ENCODE results near the gene NXF1. TPM values are rescaled to one million over a fixed set of nuclear protein-coding genes. Genes with fewer than 3 reads are reported as not detected.

NXF1 gene
- total RNA-seq, 2 donors from 2014 or later, result 33.9 to 35.9 TPM

DNA sequence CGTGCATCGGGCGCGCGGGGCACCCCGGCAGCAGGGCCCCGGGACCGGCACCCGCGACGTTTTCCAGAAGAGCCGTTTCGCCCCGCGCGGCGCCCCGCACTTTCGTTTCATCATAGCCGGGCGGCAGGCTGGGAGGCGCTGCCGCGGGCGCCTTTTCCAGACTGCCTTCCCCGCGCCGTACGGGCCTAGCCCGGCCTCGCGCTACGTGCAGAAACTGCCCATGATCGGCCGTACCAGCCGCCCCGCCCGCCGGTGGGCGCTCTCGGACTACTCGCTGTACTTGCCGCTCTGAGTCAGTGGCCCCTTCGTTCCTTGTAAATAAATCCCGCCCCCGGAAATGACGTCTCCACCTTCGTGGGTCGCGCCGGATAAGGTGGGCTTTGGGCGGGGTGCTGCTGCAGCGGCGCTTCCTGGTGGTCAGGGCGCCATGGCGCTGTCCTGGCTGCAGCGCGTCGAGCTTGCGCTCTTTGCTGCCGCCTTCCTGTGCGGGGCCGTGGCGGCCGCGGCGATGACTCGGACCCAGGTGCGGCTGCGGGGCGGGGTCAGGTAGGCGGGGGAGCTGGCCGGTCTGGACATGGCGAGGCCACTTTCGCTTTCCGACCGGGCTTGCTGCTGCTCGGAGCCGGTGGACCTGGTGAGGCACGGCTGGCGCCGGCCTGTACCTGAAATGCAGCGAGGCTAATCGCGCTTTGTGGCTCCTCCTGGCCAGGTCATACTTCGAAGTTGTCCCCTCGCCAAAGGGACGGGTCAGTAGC, 18.1 kb downstream of the NXF1 start, which contains the start of gene TMEM179B:
TMEM179B (plus strand) TSS at position 398 of the 755 bp plus-strand sequence; CDS start at position 428, 30 bp downstream.
- Histone ChIP-seq H3K27ac (peak within 1 kb of the TSS; percentile 98 to 100), H3K9me3 (no peaks in the 10 kb centered on the region), H3K36me3 (peaks cover 18% of the 10 kb centered on the region), H3K4me3 (peak within 1 kb of the TSS; percentile 90 to 99), H3K4me1 (peaks cover 0 to 41% of the 10 kb centered on the region in 2 donors), H3K27me3 (no peaks in the 10 kb centered on the region)
- peak; percentile 99 for DNase-seq (ENCODE audit: low spot score)
- TF ChIP-seq, protein P1, sequence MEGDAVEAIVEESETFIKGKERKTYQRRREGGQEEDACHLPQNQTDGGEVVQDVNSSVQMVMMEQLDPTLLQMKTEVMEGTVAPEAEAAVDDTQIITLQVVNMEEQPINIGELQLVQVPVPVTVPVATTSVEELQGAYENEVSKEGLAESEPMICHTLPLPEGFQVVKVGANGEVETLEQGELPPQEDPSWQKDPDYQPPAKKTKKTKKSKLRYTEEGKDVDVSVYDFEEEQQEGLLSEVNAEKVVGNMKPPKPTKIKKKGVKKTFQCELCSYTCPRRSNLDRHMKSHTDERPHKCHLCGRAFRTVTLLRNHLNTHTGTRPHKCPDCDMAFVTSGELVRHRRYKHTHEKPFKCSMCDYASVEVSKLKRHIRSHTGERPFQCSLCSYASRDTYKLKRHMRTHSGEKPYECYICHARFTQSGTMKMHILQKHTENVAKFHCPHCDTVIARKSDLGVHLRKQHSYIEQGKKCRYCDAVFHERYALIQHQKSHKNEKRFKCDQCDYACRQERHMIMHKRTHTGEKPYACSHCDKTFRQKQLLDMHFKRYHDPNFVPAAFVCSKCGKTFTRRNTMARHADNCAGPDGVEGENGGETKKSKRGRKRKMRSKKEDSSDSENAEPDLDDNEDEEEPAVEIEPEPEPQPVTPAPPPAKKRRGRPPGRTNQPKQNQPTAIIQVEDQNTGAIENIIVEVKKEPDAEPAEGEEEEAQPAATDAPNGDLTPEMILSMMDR (IDR thresholded peaks at IDR 0.05), result peak in 1 of 2 donors; percentile 32

DNA sequence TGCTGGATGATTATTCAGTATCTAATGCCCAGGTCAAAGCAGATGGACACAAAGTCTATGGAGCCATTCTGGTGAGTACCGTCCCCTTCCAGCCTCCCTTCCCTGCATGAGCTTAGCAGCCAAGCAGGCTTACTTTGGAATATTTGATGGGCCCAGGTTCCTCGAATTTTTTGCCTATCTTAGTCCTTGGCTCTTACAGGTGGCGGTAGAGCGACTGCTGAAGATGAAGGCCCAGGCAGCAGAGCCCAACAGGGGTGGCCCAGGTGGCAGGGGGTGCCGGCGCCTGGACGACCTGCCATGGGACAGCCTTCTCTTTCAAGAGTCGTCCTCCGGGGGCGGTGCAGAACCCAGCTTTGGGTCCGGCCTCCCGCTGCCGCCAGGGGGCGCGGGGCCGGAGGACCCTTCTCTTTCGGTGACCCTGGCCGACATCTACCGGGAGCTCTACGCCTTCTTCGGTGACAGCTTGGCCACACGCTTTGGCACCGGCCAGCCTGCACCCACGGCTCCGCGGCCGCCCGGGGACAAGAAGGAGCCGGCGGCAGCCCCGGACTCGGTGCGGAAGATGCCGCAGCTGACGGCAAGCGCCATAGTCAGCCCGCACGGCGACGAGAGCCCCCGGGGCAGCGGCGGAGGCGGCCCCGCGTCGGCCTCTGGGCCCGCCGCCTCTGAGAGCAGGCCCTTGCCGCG, 18.8 kb downstream of the NXF1 start:
- Histone ChIP-seq H3K36me3 (peaks cover 19% of the 10 kb centered on the region), H3K27me3 (no peaks in the 10 kb centered on the region), H3K9me3 (no peaks in the 10 kb centered on the region), H3K4me1 (peaks cover 0 to 38% of the 10 kb centered on the region in 2 donors), H3K4me3 (peak overlapping the region; percentile 90 to 99), H3K27ac (peak overlapping the region; percentile 98 to 100)
- TF ChIP-seq, protein P1 (IDR thresholded peaks at IDR 0.05), result peak; percentile 89 to 94
- DNase-seq (ENCODE audit: low spot score), result peak; percentile 92

DNA sequence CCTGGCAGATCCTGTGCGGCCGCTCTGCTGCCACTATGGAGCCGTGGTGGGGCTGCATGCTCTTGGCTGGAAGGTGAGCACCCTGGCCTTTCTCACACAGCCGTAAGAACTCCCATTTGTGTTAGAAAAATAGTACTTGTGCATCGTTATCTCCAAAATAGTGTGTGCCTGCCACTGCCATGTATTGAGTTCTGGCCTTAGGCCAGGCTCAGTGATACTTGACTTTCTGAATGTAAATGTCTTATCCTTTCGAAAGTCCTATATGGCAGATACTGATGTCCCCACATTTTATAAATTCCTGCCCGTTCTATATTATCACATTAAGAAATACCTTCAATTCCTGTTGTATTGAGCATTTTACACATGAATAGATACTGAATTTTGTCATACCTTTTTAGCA, 22.5 kb downstream of the NXF1 start:
- Histone ChIP-seq H3K27ac (no peak overlapping the region), H3K27me3 (no peaks in the 10 kb centered on the region), H3K4me3 (no peak overlapping the region), H3K4me1 (peaks cover 0 to 10% of the 10 kb centered on the region in 2 donors), H3K36me3 (peaks cover 18% of the 10 kb centered on the region), H3K9me3 (no peaks in the 10 kb centered on the region)
- TF ChIP-seq, protein P1 (IDR thresholded peaks at IDR 0.05), result no peak
- DNase-seq (ENCODE audit: low spot score), result no peak

DNA sequence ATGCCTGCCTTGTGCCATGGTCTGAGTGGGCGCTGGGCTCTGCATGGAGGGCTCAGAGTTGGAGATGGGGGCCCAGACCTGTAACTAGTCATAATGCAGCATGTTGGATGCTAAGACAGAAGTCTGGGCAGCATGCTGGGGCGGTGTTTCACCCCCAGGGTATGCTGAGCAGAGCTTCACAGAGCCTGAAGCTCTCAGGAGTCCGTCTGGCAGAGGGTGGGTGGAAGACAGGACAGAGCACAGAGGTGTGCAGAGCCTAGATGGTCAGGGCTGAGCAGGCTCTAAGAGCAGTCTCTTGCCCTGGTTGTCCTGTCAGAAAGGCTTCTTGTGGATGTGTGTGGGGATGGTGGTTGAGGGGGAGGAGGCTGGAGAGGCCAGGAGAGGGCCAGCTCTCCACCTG, 26.8 kb downstream of the NXF1 start:
- no peak for DNase-seq (ENCODE audit: low spot score)
- Histone ChIP-seq H3K36me3 (peaks cover 29% of the 10 kb centered on the region), H3K27ac (no peak overlapping the region), H3K9me3 (no peaks in the 10 kb centered on the region), H3K4me1 (no peaks in the 10 kb centered on the region), H3K27me3 (no peaks in the 10 kb centered on the region), H3K4me3 (no peak overlapping the region)
- TF ChIP-seq, protein P1 (IDR thresholded peaks at IDR 0.05), result no peak

DNA sequence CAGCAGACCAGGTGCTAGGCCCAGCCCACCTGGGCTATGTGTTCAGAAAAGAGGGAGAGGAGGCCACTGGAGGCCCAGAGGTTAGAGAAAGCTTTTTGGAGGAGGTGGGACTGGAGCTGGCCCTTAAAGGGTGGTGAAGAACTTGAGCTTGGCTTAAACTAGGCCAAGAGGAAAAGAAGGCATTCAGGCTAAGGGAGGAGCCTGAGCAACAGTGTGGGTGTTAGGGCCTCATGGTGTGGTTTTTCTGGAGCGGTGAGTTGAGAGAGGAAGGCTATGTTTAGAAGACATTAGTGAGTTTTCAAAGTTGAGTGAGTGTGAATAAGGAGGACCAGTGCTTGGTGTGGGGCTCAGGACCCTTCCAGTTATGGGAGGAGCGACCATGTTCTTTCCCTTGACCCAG, 27.9 kb downstream of the NXF1 start:
- no peaks in the 10 kb centered on the region for H3K27me3 ChIP-seq
- no peaks in the 10 kb centered on the region for H3K9me3 ChIP-seq
- no peak overlapping the region for H3K4me3 ChIP-seq
- TF ChIP-seq, protein P1 (IDR thresholded peaks at IDR 0.05), result no peak
- no peak overlapping the region for H3K27ac ChIP-seq
- peaks cover 22% of the 10 kb centered on the region for H3K36me3 ChIP-seq
- DNase-seq (ENCODE audit: low spot score), result no peak
- peaks cover 0 to under 1% of the 10 kb centered on the region in 2 donors for H3K4me1 ChIP-seq
